KMS-11 (cell line): ENCODE data around the gene POLD1.

ENCODE experiments used
- H2AFZ ChIP-seq: fragments of 200-600 bp; sonication (generic); 2 replicates; pipeline ENCODE4 v1.6.1; 2016; ENCODE audit warnings: antibody characterized with exemption, mixed run types, low read depth
- H3K27ac ChIP-seq: fragments of 200-600 bp; sonication (generic); 2 replicates; pipeline ENCODE4 v1.6.1; 2016; ENCODE audit warnings: mild to moderate bottlenecking, mixed run types
- H3K27me3 ChIP-seq: fragments of 200-600 bp; sonication (generic); 2 replicates; pipeline ENCODE4 v1.6.1; 2017; ENCODE audit warnings: mild to moderate bottlenecking, low read depth, mixed run types, moderate library complexity; ENCODE audit not compliant: insufficient read depth
- H3K36me3 ChIP-seq: fragments of 200-600 bp; sonication (generic); 2 replicates; pipeline ENCODE4 v1.6.1; 2017; ENCODE audit warnings: mild to moderate bottlenecking, mixed run types; ENCODE audit not compliant: insufficient read depth
- H3K4me1 ChIP-seq: fragments of 200-600 bp; sonication (generic); 2 replicates; pipeline ENCODE4 v1.6.1; 2016; ENCODE audit warnings: mild to moderate bottlenecking, low read depth, mixed run types; ENCODE audit not compliant: poor library complexity, severe bottlenecking
- H3K4me2 ChIP-seq: fragments of 200-600 bp; sonication (generic); 2 replicates; pipeline ENCODE4 v1.7.0; 2016; ENCODE audit warnings: mild to moderate bottlenecking, mixed run types
- H3K4me3 ChIP-seq: fragments of 200-600 bp; sonication (generic); IDR thresholded peaks from 2 replicates; pipeline ENCODE4 v1.6.1; 2017; ENCODE audit warnings: low read depth, low read length, mixed read lengths; ENCODE audit not compliant: insufficient read depth
- H3K79me2 ChIP-seq: fragments of 200-600 bp; sonication (generic); 2 replicates; pipeline ENCODE4 v1.6.1; 2016; ENCODE audit warnings: low read depth, mixed run types; ENCODE audit not compliant: insufficient read depth
- H3K9ac ChIP-seq: fragments of 200-600 bp; sonication (generic); 2 replicates; pipeline ENCODE4 v1.6.1; 2016; ENCODE audit warnings: mild to moderate bottlenecking, mixed run types
- H4K20me1 ChIP-seq: fragments of 200-600 bp; sonication (generic); 2 replicates; pipeline ENCODE4 v1.6.1; 2016; ENCODE audit warnings: mild to moderate bottlenecking, mixed run types; ENCODE audit not compliant: insufficient read depth
- TF ChIP-seq, protein P1 (sequence below): fragments of 200-600 bp; sonication (generic); conservative IDR thresholded peaks from 2 replicates; pipeline ENCODE4 v1.6.1; 2017; ENCODE audit warnings: low read depth, mild to moderate bottlenecking, antibody characterized with exemption, low read length, moderate library complexity, mixed read lengths

The POLD1 gene

DNA sequence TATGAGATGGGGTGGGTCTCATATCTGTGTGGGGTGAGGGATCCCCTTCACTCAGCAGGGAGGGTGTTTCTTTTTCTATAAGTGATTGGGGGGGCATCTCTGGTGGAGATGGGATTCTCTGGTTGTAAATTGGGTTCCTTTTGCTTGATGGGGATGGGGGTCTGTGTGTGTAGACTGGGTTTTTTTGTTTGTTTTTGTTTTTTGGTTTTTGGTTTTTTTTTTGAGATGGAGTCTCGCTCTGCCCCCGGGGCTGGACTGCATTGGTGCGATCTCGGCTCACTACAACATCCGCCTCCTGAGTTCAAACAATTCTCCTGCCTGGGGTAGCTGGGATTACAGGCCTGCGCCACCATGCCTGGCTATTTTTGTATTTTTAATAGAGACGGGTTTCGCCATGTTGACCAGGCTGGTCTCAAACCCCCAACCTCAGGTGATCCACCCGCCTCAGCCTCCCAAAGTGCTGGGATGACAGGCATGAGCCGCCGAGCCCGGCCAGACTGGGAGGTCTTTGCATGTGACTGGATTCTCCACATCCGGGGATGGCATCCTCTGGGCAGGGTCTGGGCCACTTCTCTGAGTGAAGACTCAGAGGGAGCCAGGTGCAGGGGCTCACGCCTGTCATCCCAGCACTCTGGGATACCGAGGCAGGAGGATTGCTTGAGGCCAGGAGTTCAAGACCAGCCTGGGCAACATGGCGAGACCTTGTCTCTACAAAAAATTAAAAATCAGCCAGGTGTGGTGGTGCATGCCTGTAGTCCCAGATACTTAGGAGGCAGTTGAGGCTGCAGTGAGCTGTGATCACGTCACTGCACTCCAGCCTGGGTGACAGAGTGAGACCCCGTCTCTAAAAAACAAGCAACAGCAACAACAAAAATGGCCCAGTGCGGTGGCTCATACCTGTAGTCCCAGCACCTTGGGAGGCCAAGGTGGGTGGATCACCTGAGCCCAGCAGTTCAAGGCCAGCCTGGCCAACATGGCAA lies 49.3 kb downstream of the POLD1 start:
- Histone ChIP-seq H3K9ac (no peak overlapping the region), H3K27me3 (peaks cover 61% of the 10 kb centered on the region), H2AFZ (no peak overlapping the region), H3K4me2 (no peak overlapping the region; the same call in 1 of the 2 replicates), H3K4me1 (peaks cover 23% of the 10 kb centered on the region), H4K20me1 (no peaks in the 10 kb centered on the region), H3K36me3 (no peaks in the 10 kb centered on the region), H3K79me2 (no peaks in the 10 kb centered on the region), H3K27ac (no peak overlapping the region), H3K4me3 (no peak overlapping the region)
- TF ChIP-seq, protein P1, sequence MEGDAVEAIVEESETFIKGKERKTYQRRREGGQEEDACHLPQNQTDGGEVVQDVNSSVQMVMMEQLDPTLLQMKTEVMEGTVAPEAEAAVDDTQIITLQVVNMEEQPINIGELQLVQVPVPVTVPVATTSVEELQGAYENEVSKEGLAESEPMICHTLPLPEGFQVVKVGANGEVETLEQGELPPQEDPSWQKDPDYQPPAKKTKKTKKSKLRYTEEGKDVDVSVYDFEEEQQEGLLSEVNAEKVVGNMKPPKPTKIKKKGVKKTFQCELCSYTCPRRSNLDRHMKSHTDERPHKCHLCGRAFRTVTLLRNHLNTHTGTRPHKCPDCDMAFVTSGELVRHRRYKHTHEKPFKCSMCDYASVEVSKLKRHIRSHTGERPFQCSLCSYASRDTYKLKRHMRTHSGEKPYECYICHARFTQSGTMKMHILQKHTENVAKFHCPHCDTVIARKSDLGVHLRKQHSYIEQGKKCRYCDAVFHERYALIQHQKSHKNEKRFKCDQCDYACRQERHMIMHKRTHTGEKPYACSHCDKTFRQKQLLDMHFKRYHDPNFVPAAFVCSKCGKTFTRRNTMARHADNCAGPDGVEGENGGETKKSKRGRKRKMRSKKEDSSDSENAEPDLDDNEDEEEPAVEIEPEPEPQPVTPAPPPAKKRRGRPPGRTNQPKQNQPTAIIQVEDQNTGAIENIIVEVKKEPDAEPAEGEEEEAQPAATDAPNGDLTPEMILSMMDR, result no peak

DNA sequence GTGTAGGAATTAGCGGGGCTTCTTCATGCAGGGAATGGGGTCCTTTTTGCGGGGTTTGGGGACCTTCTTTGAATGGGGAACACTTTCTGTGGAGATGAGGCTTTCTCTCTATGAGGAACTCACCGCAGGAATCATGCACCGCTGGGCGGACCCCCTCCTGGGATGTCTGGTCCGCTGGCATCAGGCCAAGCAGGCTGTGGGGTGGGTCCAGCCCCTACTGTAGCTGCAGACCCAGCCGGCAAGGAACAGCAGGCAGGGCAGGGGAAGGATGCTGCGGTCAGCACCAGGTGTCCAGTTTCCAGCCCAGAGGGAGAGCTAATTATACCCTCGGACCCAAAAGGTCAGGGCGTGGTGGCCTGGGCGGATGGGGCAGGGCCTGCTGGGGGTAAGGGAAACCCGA lies 50.4 kb downstream of the POLD1 start:
- no peak overlapping the region for H3K27ac ChIP-seq
- H3K79me2 ChIP-seq, result no peaks in the 10 kb centered on the region
- H3K9ac ChIP-seq, result no peak overlapping the region
- no peak overlapping the region; the same call in 1 of the 2 replicates for H3K4me2 ChIP-seq
- no peak overlapping the region for H3K4me3 ChIP-seq
- no peak overlapping the region for H2AFZ ChIP-seq
- H3K4me1 ChIP-seq, result peaks cover 23% of the 10 kb centered on the region
- H4K20me1 ChIP-seq, result no peaks in the 10 kb centered on the region
- peaks cover 68% of the 10 kb centered on the region for H3K27me3 ChIP-seq
- TF ChIP-seq, protein P1, result no peak
- no peaks in the 10 kb centered on the region for H3K36me3 ChIP-seq

DNA sequence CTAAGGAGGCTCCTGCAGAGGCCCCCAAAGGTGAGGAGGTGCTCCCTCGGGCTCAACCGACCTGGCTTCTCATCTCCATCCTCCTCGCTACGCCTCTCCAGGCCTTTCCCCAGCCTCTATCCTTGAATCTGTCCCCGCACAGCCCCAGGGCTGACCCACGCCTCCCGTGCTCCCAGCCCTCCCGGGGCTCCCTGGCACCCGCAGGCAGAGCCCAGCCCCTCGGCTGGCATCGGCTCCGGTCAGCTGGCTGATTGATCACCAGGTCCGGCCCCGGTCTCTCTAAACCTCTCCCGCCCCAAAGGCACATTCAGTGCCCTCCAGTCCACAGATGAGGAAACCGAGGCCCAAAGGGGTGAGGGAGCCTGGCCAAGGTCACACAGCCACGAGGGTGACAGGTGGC lies 51.1 kb downstream of the POLD1 start:
- Histone ChIP-seq H3K9ac (no peak overlapping the region), H3K4me3 (no peak overlapping the region), H2AFZ (no peak overlapping the region), H3K27ac (no peak overlapping the region), H3K4me1 (peaks cover 23% of the 10 kb centered on the region), H3K4me2 (no peak overlapping the region), H4K20me1 (no peaks in the 10 kb centered on the region), H3K27me3 (peaks cover 70% of the 10 kb centered on the region), H3K79me2 (no peaks in the 10 kb centered on the region), H3K36me3 (no peaks in the 10 kb centered on the region)
- TF ChIP-seq, protein P1, result no peak

DNA sequence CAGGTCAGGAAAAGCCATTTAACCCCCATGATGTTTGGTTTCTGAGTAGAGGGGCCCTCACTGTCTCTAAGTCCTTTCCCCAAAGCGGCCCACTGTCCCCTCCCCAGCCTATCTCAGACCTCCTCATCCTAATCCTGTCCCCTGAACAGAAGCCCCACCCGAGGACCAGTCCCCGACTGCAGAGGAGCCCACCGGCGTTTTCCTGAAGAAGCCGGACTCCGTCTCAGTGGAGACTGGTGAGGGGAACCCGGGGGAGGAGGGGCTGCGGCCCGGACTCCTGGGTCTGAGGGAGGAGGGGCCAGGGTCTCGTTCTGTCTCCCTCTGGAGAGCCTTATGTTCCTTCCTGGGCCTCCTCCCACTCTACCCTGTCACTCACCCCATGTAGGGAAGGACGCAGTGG lies 51.5 kb downstream of the POLD1 start:
- Histone ChIP-seq H3K79me2 (no peaks in the 10 kb centered on the region), H3K27ac (no peak overlapping the region), H3K4me3 (no peak overlapping the region), H2AFZ (no peak overlapping the region), H3K36me3 (no peaks in the 10 kb centered on the region), H3K27me3 (peaks cover 70% of the 10 kb centered on the region), H4K20me1 (no peaks in the 10 kb centered on the region), H3K4me2 (no peak overlapping the region), H3K9ac (no peak overlapping the region), H3K4me1 (peaks cover 23% of the 10 kb centered on the region)
- TF ChIP-seq, protein P1, result no peak
